ENCODE results near the gene MBTPS1.

GRCh38 chr16:84034516-84034915, 82.2 kb downstream of the MBTPS1 start:
- TF ChIP-seq POLR2A (IDR thresholded peaks at IDR 0.05) = no peak
- no peak for TF ChIP-seq CTCF (IDR thresholded peaks at IDR 0.05)

Measured in heart left ventricle (tissue), 13 donors.